T-helper 2 cell treated with Interferon-gamma antibody and Interleukin-4, amounts not matched to agents 100 ng/mL and 5 ng/mL, for 36 hours (primary cell): ENCODE data around the gene KRTAP3-1. TPM values are rescaled to one million over a fixed set of nuclear protein-coding genes. Genes with fewer than 3 reads are reported as not detected.
"Not testable (repeated sequence)": the region's sequence is repeated elsewhere in the genome, so short reads cannot be mapped to it uniquely, and the experiment has no call there.

ENCODE experiments used
- intact Hi-C: fragments of 100-400 bp; cut with micrococcal nuclease; formaldehyde crosslinking; loops from one replicate; pipeline ENCODE4 v1.15.1; 2023
- total RNA-seq: library from RNA; stranded (reverse); gene quantifications from 2 replicates; pipeline ENCODE4 v1.2.3, GENCODE V29; 2022

KRTAP3-1 gene
- total RNA-seq = not detected in 2 replicates

DNA sequence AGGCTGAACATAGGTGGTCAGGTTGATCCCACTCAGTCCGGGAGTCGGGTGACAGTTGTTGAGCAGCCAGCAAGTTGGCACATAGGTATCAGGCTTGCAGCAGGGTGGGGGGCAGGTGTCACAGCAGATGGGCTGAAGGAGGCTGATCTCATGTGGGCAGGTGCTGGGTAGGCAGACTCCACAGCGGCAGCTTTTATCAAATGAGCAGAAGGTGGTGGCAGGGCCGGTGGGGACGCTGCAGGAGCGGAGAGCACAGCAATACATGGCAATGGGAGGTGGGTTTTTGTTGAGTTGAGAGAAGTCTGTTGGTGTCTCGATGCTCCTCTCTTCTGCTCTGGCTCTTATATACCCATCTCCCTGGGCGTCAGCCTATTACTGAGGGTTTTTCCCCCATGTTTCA, at the start of gene KRTAP3-1:
KRTAP3-1 (minus strand) TSS at position 318 of the 400 bp plus-strand sequence; CDS start at position 264, 54 bp downstream.
- intact Hi-C loops = no loop called here

DNA sequence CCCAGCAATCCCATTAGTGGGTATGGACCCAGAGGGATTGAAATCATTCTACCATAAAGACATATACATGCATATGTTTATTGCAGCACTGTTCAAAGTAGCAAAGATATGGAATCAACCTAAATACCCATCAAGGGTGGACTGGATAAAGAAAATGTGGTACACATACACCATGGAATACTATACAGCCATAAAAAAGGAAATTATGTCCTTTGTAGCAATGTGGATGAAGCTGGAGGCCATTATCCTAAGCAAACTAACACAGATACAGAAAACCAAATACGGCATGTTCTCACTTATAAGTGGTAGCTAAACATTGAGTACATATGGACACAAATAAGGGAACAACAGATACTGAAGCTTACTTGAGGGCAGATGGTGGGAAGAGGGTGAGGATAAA, 48.6 kb upstream of the KRTAP3-1 start:
- intact Hi-C loops = no loop called here

DNA sequence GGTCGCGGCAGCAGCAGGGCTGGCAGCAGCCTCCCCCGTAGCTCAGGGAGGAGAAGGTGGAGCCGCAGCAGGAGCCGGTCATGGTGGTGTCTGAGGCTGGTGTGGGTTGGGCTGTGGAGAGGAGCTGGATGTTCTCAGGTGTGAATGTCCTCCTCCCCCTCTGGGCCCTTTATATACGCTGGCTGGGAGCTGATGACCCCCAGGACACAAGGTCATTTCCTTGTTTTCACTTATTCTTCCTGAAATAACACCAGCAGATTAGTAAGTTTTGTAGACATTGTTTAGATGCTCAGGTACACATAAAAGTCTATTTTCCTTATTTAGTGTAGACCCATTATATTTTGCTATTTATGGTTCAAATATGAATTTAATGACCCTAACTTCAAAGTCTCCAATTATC, 46.2 kb upstream of the KRTAP3-1 start, which contains the start of gene KRTAP2-2:
KRTAP2-2 (minus strand) TSS at position 101 of the 400 bp plus-strand sequence; CDS start at position 82, 19 bp downstream.
- intact Hi-C loops = not testable (repeated sequence)

DNA sequence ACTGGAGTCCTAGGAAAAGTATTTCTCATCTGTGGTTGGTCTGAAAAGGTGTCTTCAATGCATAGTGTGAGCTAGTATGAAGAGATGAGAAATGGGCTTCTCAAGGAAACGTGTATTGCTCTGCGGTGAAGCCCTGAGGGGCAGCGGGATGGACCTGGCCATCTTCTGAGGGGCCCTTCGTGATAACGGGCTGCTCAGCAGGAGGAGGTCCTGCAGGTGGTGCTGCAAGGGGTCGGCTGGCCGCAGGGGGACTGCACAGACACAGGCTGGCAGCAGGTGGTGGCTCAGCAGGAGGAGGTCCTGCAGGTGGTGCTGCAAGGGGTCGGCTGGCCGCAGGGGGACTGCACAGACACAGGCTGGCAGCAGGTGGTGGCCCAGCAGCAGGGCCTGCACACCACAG, 45.6 kb upstream of the KRTAP3-1 start:
- intact Hi-C loops = not testable (repeated sequence)

DNA sequence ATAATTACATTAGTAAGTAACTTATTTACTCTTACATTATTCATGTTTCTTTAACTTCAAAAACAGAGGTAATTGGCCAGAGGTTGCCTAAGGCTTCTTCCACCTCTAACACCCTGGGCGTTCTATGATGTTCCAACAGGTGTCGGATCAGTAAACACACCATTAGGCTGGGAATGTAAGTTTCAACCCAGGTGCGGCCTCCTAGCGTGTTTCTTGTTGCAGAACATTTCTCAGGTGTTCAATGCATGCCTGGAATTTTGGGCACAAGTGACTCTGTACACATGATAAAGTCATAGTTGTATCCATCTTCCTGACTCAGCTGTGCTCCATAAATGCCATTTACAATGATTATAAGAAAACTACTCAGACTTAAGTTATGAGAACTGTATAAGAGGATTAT, 45.1 kb upstream of the KRTAP3-1 start:
- intact Hi-C loops = no loop called here

DNA sequence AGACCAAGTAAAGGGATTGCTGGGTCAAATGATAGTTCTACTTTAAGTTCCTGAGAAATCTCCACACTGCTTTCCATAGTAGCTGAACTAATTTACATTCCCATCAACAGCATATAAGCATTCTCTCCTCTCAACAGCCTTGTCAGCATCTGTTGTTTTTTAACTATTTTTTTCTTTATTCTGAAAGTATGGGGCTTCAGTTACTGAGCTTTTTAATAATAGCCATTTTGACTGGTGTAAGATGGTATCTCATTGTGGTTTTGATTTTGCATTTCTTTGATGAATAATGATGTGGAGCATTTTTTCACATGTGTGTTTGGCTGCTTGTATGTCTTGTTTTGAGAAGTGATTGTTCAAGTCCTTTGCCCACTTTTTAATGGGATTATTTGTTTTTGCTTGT, 43.6 kb upstream of the KRTAP3-1 start:
- intact Hi-C loops = no loop called here

DNA sequence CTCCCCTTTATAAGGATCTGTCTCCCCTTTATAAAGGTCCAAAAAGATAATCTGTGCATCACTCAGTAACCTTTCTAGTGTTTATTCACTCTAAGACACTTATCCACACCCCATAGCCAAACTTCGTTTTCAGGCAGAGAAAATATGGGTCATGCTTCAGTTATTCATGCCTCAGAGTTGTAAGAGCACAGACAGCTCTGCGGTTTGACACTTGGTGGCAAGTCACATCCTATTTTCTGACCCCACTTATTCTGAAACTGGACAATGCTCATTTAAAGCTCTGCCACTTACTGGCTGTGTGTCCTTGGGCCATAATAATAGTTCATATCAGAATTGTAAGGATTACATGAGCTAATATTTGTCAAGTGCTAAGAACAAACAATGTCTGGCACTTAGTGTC, 40.2 kb upstream of the KRTAP3-1 start:
- intact Hi-C loops = no loop called here

DNA sequence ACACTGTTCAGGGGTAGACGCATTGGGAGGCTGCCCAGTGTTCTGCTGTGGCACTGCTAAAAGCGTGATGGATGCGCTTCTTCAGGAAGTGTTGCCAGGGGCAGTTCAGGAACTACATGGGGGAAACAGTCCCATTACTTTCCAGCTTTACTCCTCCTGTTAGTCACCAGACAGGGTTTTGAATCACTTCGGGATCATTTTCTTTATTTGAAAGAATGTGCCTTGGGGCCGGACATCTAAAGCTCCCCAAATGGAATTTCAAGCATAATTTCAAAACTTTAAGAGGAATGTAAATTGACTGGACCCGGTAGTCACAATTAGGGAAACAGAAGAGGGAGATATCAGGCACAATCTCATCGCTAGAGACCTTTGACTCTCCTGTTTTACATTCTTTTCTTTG, 39.5 kb upstream of the KRTAP3-1 start:
- intact Hi-C loops = no loop called here

DNA sequence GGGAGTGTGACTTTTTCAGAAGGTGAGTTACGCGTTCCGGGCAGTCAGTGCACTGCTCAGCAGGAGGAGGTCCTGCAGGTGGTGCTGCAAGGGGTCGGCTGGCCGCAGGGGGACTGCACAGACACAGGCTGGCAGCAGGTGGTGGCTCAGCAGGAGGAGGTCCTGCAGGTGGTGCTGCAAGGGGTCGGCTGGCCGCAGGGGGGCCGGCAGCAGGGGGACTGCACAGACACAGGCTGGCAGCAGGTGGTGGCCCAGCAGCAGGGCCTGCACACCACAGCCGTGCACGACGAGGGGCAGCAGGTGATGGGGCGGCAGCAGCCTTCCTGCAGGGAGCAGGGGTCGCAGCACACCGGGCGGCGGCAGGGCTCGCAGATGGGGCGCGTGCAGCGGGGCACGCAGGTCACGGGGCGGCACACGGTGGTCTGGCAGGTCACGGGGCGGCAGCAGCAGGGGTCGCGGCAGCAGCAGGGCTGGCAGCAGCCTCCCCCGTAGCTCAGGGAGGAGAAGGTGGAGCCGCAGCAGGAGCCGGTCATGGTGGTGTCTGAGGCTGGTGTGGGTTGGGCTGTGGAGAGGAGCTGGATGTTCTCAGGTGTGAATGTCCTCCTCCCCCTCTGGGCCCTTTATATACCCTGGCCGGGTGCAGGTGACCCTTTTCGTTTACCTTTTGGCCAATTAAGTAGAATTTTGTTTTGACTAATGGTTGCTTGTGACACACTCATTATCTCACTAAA, 38.0 kb upstream of the KRTAP3-1 start, which contains the start of gene KRTAP2-1:
KRTAP2-1 (minus strand) TSS at position 582 of the 731 bp plus-strand sequence; CDS start at position 533, 49 bp downstream.
- intact Hi-C loops = not testable (repeated sequence)

DNA sequence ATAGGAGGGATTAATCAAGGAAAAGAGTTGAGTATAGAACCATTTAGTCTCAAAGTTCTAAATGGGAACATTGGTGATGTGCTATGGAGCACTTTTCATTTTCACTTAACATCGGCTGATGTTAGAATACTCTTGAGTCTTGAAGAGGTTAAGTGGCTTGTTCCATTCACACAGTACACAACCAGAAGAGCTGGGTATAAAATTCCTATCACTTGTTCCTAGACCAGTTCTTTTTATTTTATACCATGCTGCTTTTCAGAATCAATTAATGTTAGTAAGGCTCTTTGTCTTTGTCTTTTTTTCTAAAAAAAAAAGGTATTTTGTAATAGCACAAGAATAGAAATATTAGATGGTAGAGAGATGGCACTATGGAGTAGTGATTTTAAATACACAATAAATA, 34.0 kb upstream of the KRTAP3-1 start:
- intact Hi-C loops = no loop called here

DNA sequence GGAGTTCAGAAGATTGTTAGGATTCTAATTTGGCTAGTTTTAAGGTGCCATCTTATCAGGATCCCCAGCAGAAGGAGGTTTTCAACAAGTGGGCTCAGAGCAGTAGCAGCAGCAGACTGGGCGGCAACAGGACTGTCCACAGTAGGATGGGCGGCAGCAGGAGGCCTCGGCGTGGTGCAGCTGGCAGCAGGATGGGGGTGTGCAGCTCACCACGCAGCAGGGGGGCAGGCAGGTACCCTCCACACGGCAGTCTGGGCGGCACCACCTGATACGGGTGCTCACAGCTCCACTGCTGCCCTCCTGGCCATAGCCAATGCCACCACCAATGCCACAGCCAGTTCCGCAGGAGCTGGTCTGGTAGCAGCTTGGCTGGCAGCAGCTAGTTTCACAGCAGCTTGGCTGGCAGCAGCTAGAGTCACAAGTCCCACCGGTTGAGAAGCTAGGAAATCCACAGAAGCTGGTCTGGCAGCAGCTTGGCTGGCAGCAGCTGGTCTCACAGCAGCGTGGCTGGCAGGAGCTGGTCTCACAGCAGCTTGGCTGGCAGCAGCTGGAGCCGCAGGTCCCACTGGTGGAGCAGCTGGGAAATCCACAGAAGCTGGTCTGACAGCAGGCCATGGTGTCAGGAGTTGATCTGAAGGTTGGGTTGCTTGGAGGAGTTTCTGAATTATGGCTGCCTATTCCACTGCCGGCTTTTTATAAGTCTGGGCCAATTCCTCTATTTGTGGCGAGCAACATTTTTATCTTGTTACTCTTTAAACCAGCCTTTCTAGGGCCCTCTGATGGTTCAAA, 32.0 kb upstream of the KRTAP3-1 start, which contains the start of gene KRTAP1-1:
KRTAP1-1 (minus strand) TSS at position 668 of the 789 bp plus-strand sequence; CDS start at position 615, 53 bp downstream.
- intact Hi-C loops = not testable (repeated sequence)

DNA sequence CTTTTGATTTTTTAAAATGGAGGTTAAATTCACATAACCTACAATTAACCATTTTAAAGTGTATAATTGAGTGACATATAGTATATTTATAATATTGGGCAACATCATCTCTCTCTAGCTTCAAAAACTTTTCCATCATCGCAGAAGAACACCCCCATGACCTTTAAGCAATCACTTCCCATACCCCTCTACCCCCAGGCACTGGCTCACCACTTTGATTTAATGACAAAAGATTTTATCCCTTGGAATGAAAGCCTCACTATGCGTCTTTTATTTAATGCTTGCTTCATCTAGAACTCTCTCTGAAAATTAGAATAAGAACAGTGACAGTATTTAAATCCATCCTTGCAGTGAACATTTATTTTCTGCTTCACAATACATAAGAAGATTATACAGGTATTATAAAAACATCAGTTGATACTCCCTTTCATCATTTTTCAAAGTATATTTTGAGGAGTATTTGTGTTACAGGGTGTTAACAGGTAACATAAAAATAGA, 29.0 kb upstream of the KRTAP3-1 start:
- intact Hi-C loops = no loop called here

DNA sequence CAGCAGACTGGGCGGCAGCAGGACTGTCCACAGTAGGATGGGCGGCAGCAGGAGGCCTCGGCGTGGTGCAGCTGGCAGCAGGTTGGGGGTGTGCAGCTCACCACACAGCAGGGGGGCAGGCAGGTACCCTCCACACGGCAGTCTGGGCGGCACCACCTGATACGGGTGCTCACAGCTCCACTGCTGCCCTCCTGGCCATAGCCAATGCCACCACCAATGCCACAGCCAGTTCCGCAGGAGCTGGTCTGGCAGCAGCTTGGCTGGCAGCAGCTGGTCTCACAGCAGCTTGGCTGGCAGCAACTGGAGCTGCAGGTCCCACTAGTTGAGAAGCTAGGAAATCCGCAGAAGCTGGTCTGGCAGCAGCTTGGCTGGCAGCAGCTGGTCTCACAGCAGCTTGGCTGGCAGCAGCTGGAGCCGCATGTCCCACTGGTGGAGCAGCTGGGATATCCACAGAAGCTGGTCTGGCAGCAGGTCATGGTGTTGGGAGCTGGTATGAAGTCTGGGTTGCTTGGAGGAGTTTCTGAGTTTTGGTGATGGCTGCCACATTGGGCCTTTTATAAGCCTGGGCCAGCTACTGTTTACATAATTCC, 25.5 kb upstream of the KRTAP3-1 start, which contains the start of gene KRTAP1-3:
KRTAP1-3 (minus strand) TSS at position 529 of the 590 bp plus-strand sequence; CDS start at position 476, 53 bp downstream.
- intact Hi-C loops = not testable (repeated sequence)

DNA sequence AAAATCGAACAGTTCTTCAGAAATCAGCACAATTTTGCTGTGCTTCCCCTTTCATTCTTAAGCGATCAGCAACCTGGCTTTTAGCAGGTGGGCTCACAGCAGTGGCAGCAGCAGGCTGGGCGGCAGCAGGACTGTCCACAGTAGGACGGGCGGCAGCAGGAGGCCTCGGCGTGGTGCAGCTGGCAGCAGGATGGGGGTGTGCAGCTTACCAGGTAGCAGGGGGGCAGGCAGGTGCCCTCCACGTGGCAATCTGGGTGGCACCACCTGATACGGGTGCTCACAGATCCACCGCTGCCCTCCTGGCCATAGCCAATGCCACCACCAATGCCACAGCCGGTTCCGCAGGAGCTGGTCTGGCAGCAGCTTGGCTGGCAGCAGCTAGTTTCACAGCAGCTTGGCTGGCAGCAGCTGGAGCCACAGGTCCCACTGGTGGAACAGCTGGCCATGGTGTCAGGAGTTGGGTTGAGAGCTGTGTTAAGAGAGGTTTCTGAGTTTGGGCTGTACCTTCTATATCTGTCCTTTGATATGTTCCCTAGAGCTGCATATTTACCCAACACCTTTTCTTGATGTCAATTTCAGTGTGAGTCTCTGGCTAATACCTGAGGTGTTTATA, 20.8 kb upstream of the KRTAP3-1 start, which contains the start of gene KRTAP1-4:
KRTAP1-4 (minus strand) TSS at position 563 of the 613 bp plus-strand sequence; CDS start at position 446, 117 bp downstream.
- intact Hi-C loops = no loop called here

DNA sequence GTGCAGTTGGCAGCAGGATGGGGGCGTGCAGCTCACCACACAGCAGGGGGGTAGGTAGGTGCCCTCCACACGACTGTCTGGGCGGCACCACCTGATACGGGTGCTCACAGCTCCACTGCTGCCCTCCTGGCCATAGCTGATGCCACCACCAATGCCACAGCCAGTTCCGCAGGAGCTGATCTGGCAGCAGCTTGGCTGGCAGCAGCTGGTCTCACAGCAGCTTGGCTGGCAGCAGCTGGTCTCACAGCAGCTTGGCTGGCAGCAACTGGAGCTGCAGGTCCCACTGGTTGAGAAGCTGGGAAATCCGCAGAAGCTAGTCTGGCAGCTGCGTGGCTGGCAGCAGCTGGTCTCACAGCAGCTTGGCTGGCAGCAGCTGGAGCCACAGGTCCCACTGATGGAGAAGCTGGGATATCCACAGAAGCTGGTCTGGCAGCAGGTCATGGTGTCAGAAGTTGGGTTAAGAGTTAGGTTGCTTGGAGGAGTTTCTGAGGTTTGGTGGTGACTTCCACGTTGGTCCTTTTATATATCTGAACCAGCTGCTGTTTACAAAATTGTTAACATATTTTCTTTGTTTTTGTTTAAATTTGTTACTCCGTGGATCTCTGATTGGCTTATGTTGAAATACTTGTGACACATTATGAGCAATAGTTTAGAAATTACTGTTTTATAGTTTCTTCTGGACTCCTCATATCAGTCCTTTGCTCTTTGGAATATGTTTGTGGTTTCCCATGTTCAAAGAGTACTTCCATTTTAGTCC, 18.0 kb upstream of the KRTAP3-1 start, which contains the start of gene KRTAP1-5:
KRTAP1-5 (minus strand) TSS at position 494 of the 757 bp plus-strand sequence; CDS start at position 441, 53 bp downstream.
- intact Hi-C loops = no loop called here

DNA sequence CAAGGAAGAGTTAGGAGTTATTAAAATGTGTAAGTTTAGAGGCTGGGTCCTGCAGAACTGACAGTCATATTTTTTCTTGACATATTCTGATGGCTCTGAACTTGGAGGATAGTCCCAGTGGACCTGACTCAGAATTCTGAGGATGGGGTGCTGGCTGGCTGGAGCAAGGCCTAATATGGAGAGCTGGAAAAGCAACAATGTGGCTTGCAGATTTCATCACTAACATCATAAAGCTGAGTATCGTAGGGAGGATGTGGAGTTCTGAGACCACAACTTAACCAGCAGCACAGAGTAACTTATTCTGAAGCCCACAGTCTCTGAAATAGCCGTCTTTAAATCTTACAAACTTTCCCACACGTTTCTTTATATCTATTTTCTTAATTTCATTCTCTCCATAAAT, 15.8 kb upstream of the KRTAP3-1 start:
- intact Hi-C loops = no loop called here

DNA sequence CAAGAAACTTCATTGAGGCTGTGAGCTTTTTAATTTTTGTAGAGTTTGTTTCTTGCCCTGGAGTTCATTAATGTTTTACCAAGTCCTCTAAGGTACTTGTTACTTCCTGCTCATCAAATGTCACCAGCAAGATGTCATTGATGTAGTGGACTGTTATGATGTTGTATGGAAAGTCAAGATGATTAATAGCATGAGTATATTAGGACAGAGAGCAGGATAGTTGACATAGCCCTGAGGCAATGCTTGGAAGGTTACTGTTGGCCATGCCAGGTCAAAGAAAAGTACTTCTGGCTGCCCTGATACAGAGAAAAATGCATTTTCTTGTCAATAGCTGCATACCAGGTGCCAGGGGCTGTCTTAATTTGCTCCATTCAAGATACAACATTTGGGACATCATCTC, 11.4 kb upstream of the KRTAP3-1 start:
- intact Hi-C loops = no loop called here

DNA sequence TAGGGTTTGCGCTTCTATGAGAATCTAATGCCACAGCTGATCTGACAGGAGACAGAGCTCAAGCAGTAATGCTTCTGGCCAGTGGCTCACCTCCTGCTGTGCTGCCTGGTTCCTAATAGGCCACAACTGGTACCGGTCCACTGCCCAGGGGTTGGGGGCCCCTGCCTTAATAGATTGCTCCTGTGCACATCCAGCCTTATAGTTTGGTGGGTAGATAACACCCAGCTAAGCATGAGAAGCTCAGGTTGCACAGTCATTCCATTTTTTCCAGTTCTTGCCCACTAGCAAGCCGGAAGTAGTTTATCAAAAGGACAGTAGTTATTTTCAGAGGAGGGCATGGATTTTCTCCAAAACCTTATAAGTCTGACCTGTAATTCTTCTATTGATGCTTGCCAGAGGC, 10.5 kb upstream of the KRTAP3-1 start:
- intact Hi-C loops = no loop called here

DNA sequence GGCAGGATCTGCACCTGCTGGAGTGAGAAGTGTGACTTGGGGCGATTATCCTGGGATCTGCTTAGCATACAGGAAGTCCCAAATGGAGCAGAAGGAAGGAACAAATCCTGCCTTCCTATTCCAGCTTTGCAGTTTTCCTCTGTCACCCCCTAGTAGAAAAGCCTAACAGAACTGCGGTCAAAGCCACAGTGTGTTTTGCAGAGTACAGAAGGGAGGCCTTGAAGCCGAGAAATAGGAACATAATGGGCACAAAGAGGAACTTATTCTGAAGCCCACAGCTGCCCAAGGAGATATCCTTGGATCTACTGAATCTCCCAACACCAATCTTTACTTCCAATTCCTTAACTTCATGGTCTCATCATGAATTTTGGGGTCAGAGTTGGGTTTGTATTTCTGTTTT, 9.6 kb upstream of the KRTAP3-1 start:
- intact Hi-C loops = no loop called here
